BLaER1 treated with 17β-estradiol and CSF1 and Interleukin-3, amounts not matched to agents 10 nM and 100 nM (cell line): ENCODE results near the gene UGT1A6.
"Not testable (repeated sequence)": the region's sequence is repeated elsewhere in the genome, so short reads cannot be mapped to it uniquely, and the experiment has no call there.

Experiments used
- H3K27ac ChIP-seq, 11 experiments: shearing (Covaris generic); formaldehyde crosslinking; 2 replicates each; pipeline ENCODE4 v1.8.1; 2022
- H3K27me3 ChIP-seq, 11 experiments: shearing (Covaris generic); formaldehyde crosslinking; 2 replicates each; pipeline ENCODE4 v1.8.1; 2022
- H3K36me3 ChIP-seq, 11 experiments: shearing (Covaris generic); formaldehyde crosslinking; 2 replicates each; pipeline ENCODE4 v1.8.1; 2022
- H3K4me1 ChIP-seq, 10 experiments: shearing (Covaris generic); formaldehyde crosslinking; 2 replicates each; pipeline ENCODE4 v1.8.1; 2022
- H3K4me2 ChIP-seq, 11 experiments: shearing (Covaris generic); formaldehyde crosslinking; 2 replicates each; pipeline ENCODE4 v1.8.1; 2022
- H3K4me3 ChIP-seq, 10 experiments: shearing (Covaris generic); formaldehyde crosslinking; 2 replicates each; pipeline ENCODE4 v1.8.1; 2022
- H3K9ac ChIP-seq, 11 experiments: shearing (Covaris generic); formaldehyde crosslinking; 2 replicates each; pipeline ENCODE4 v1.8.1; 2022
- H3K9me3 ChIP-seq, 11 experiments: shearing (Covaris generic); formaldehyde crosslinking; replicated peaks in 1 of 11; 2 replicates each; pipeline ENCODE4 v1.8.1; 2022
- H4K20me1 ChIP-seq, 11 experiments: shearing (Covaris generic); formaldehyde crosslinking; 2 replicates each; pipeline ENCODE4 v1.8.1; 2022
- Cebpa-rat ChIP-seq, 11 experiments: shearing (Covaris generic); IDR thresholded peaks; 2 replicates each; pipeline ENCODE4 v1.8.1; 2022

The UGT1A6 gene

DNA sequence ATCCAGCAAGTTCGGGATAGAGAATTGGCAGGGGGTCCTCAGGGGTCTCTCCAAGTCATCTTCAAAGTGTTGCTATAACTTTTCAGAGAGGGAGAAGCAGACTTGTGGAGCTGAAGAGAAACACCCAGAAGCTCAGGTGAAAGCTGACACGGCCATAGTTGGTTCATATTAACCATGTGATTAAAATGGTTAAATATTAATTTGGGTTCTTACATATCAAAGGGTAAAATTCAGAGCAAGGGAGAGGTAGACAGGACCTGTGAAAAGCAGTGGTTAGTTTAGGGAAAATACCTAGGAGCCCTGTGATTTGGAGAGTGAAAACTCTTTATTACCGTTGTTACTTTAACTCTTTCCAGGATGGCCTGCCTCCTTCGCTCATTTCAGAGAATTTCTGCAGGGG, at the start of gene UGT1A6:
UGT1A6 (plus strand) TSS at position 243 of the 400 bp plus-strand sequence; CDS start at position 358, 115 bp downstream.
- H3K9me3 ChIP-seq: no peaks in the 10 kb centered on the region
- H3K27me3 ChIP-seq: no peaks in the 10 kb centered on the region
- no peak within 1 kb of the TSS for H3K9ac ChIP-seq
- no peaks in the 10 kb centered on the region for H4K20me1 ChIP-seq
- H3K4me2 ChIP-seq: no peak within 1 kb of the TSS
- no peaks in the 10 kb centered on the region for H3K36me3 ChIP-seq
- no peak within 1 kb of the TSS for H3K4me3 ChIP-seq
- no peak within 1 kb of the TSS for H3K27ac ChIP-seq
- H3K4me1 ChIP-seq: peaks cover 0 to 5% (median 0%) of the 10 kb centered on the region in 10 experiments; a peak in 2 of 20 replicates
- TF ChIP-seq Cebpa-rat (IDR thresholded peaks at IDR 0.05): no peak

DNA sequence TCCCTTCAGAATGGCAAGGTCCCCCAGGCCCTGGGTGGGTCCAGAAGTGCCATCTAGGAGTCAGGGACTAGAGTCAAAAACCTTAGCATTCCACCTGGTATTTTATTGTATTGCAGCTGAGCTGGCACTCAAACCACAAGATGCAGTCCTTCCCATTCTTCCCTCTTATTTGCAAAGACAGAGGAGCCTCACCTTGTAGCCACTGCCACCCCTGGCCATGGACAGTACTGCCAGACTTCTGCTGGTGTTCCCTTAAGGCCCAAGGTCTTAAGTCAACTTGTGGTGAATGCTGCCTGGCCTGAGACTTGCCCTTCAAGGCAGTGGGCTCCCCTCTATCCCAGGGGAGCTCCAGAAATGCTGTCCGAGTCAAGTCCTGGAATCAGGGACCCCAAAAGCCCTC, 49.6 kb upstream of the UGT1A6 start:
- H3K4me1 ChIP-seq: no peaks in the 10 kb centered on the region
- H4K20me1 ChIP-seq: no peaks in the 10 kb centered on the region
- TF ChIP-seq Cebpa-rat (IDR thresholded peaks at IDR 0.05): no peak
- no peak overlapping the region for H3K4me2 ChIP-seq
- H3K27me3 ChIP-seq: no peaks in the 10 kb centered on the region
- H3K9me3 ChIP-seq: peaks cover 46 to 66% (median 57%) of the 10 kb centered on the region in 11 experiments
- H3K36me3 ChIP-seq: no peaks in the 10 kb centered on the region; a peak in 2 of 22 replicates
- no peak overlapping the region for H3K4me3 ChIP-seq
- no peak overlapping the region for H3K27ac ChIP-seq
- no peak overlapping the region for H3K9ac ChIP-seq

DNA sequence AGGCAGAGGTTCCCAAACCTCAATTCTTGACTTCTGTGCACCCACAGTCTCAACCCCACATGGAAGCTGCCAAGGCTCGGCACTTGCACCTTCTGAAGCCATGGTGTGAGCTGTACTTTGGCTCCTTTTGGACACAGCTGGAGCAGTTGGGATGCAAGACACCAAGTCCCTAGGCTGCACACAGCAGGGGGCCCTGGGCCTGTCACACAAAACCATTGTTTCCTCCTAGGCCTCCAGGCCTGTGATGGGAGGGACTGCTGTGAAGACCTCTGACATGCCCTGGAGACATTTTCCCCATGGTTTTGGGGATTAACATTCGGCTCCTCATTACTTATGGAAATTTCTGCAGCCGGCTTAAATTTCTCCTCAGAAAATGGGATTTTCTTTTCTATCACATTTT, 46.7 kb upstream of the UGT1A6 start:
- not testable (repeated sequence) for H3K27ac ChIP-seq, H3K9ac ChIP-seq, H3K27me3 ChIP-seq, H4K20me1 ChIP-seq, H3K4me2 ChIP-seq, H3K36me3 ChIP-seq, H3K4me1 ChIP-seq, H3K4me3 ChIP-seq
- peaks cover 46 to 66% (median 57%) of the 10 kb centered on the region in 11 experiments for H3K9me3 ChIP-seq

DNA sequence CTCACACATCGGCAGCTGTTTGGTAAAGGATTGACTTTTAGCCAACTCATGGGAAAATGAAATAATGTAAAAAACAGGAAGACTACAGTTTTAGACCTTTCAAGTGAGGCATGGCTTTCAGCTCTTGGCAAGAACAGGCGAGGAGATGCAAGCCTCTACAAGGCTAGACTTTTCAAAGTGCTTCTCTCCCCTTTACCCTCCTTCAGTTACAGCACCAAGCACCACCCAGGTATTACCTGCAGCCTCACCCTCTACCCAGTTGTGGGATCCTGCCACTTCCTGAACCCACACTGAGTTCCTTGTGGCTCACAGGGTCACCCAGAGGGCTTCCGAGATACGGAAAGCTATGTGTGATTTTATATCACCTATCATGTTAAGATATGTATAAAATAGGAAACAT, 41.7 kb upstream of the UGT1A6 start:
- no peaks in the 10 kb centered on the region for H3K4me1 ChIP-seq
- H3K4me2 ChIP-seq: no peak overlapping the region
- TF ChIP-seq Cebpa-rat (IDR thresholded peaks at IDR 0.05): no peak

DNA sequence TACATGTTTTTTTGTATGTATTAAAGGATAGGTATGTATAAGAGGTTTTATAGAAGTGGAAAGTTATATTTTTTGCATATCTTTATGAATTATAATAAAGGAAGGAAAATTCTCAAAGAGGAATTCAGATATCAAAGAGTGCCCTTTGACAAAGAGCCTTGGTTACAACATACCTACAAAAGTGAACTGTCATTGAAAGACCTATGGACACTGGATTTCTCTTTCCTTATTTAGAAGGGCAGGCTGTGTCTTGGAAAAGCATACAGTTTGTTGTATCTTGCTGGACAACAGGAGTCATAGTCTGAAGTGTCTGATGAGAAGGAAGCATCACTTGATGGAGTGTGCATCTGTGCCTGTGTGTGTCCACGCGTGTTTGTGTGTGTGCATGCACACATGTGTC, 41.3 kb upstream of the UGT1A6 start:
- H3K4me2 ChIP-seq: no peak overlapping the region
- TF ChIP-seq Cebpa-rat (IDR thresholded peaks at IDR 0.05): no peak

More for the DNA sequence above, 41.7 kb upstream of the UGT1A6 start:
- H3K27me3 ChIP-seq: no peaks in the 10 kb centered on the region
- H3K27ac ChIP-seq: no peak overlapping the region
- H4K20me1 ChIP-seq: no peaks in the 10 kb centered on the region
- no peaks in the 10 kb centered on the region; a peak in 1 of 22 replicates for H3K36me3 ChIP-seq
- peaks cover 12 to 19% (median 14%) of the 10 kb centered on the region in 11 experiments for H3K9me3 ChIP-seq
- H3K9ac ChIP-seq: no peak overlapping the region
- H3K4me3 ChIP-seq: no peak overlapping the region

DNA sequence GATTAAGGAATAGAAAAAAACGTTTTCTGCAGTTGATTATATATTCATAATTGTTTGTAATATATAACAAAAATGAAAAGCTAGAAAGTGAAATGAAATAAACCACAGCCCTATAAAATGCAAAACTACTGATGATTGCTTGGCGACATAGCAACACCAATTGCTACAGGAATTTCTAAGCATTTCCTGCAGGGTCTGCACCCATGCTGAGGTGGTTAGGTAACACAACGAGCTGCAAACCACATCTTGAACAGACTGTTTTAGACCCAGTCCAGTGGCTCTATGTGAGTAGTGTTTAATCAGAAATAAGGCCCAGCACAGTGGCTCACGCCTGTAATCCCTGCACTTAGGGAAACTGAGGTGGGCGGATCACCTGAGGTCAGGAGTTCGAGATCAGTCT, 38.2 kb upstream of the UGT1A6 start:
- no peaks in the 10 kb centered on the region for H3K36me3 ChIP-seq
- no peaks in the 10 kb centered on the region for H3K4me1 ChIP-seq
- H3K9me3 ChIP-seq: no peaks in the 10 kb centered on the region
- no peaks in the 10 kb centered on the region for H4K20me1 ChIP-seq
- no peak for TF ChIP-seq Cebpa-rat (IDR thresholded peaks at IDR 0.05)
- H3K27me3 ChIP-seq: no peaks in the 10 kb centered on the region
- no peak overlapping the region for H3K9ac ChIP-seq
- H3K27ac ChIP-seq: no peak overlapping the region
- H3K4me2 ChIP-seq: no peak overlapping the region
- no peak overlapping the region for H3K4me3 ChIP-seq

More for the DNA sequence above, 41.3 kb upstream of the UGT1A6 start:
- H3K27me3 ChIP-seq: no peaks in the 10 kb centered on the region
- no peak overlapping the region for H3K4me3 ChIP-seq
- no peak overlapping the region for H3K27ac ChIP-seq
- no peaks in the 10 kb centered on the region for H3K4me1 ChIP-seq
- H3K9me3 ChIP-seq: peaks cover 8 to 14% (median 10%) of the 10 kb centered on the region in 11 experiments
- H3K9ac ChIP-seq: no peak overlapping the region
- no peaks in the 10 kb centered on the region for H3K36me3 ChIP-seq
- H4K20me1 ChIP-seq: no peaks in the 10 kb centered on the region

DNA sequence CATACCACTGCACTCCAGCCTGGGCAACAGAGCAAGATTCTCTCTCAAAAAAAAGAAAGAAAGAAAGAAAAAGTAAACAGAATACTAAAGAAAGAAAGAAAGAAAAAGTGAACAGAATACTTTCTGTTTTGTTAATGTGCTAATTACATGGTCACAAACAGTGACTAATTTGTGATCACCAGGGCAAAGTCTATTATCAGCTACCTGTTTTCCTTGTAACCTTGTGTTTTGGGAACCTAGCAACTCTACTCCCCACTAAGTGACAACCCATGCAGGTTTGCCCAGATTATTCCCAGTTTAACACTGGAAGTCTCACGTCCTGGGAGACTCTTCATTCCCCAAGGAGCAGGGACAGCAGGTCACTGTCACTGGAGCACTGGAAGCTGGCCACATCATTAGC, 37.6 kb upstream of the UGT1A6 start:
- Histone ChIP-seq H3K4me3 (no peak overlapping the region), H3K27me3 (no peaks in the 10 kb centered on the region), H3K36me3 (no peaks in the 10 kb centered on the region), H3K9ac (no peak overlapping the region), H3K9me3 (no peaks in the 10 kb centered on the region), H3K4me1 (no peaks in the 10 kb centered on the region), H4K20me1 (no peaks in the 10 kb centered on the region), H3K27ac (no peak overlapping the region), H3K4me2 (no peak overlapping the region)
- TF ChIP-seq Cebpa-rat (IDR thresholded peaks at IDR 0.05): no peak

DNA sequence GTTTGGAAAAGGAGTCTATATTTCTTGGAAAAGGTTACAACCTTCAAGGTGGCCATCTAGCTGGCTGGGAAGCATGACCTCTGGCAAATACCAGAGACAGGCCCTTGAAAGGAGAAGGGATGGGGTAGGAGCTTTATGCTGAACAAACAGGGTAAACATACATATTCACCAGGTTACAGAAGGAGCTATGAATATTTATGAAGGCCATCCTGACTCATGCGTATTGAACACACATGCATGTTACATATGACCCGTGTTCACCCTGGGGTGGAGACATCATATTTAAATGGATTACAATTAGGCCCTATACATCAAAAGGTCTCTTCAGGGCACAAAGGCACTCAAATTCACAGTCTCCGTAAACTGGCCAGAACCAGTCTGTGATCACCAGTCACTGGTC, 36.7 kb upstream of the UGT1A6 start:
- not testable (repeated sequence) for H3K27ac ChIP-seq, H3K36me3 ChIP-seq, H3K4me2 ChIP-seq, H3K4me3 ChIP-seq, H3K27me3 ChIP-seq, H3K9me3 ChIP-seq, H3K9ac ChIP-seq, H4K20me1 ChIP-seq, H3K4me1 ChIP-seq

DNA sequence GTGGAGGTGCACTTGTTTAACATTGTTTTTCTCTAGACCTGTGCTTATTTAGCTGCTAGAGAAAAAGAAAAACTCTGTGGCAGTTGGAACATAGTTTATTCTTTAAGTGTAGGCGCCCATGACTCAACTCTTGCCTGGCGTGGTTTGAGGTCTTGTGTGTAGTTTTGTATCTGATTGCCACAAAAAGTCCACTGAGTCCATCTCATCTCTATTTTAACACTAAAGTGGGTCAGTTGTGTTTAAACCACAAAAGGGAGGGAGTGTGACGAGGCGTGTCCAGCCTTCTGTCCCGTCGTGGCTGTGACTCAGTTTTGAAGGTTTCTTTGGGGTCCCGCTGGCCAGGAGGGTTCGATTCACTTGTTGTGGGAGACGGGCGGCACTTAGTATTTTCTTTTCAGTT, 36.2 kb upstream of the UGT1A6 start:
- Histone ChIP-seq H3K9ac (no peak overlapping the region), H3K36me3 (no peaks in the 10 kb centered on the region), H3K4me1 (no peaks in the 10 kb centered on the region), H4K20me1 (no peaks in the 10 kb centered on the region), H3K27ac (no peak overlapping the region), H3K9me3 (peaks cover 0 to 9% (median 0%) of the 10 kb centered on the region in 11 experiments; a peak in 2 of 22 replicates), H3K4me3 (no peak overlapping the region), H3K27me3 (no peaks in the 10 kb centered on the region), H3K4me2 (no peak overlapping the region)
- TF ChIP-seq Cebpa-rat (IDR thresholded peaks at IDR 0.05): no peak

DNA sequence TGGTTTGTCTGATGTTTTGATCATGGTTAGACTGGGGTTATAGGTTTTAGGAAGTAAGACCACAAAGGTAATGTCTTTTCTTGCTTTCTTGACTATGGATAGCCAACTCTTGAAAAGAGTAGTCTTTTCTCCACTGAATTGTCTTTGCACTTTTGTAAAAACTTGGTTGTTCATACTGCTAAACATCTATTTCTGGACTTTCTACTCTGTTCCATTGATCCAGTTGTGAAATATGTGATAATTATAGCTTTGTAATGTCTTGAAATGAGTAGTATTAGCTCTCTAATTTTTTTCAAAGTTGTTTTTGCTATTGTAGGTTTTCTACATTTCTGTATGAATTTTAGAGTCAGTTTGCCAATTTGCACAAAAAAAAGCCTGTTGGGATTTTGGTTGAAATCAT, 34.1 kb upstream of the UGT1A6 start:
- H3K4me2 ChIP-seq: no peak overlapping the region

More for the DNA sequence above, 34.1 kb upstream of the UGT1A6 start:
- Histone ChIP-seq H3K27me3 (no peaks in the 10 kb centered on the region), H3K4me3 (no peak overlapping the region), H3K27ac (no peak overlapping the region), H3K9ac (no peak overlapping the region), H3K4me1 (no peaks in the 10 kb centered on the region), H4K20me1 (no peaks in the 10 kb centered on the region), H3K36me3 (no peaks in the 10 kb centered on the region), H3K9me3 (peaks cover 0 to 9% (median 0%) of the 10 kb centered on the region in 11 experiments; a peak in 3 of 22 replicates)
- TF ChIP-seq Cebpa-rat (IDR thresholded peaks at IDR 0.05): no peak
